ENCODE measurements around the gene EPB41L3.

The EPB41L3 gene

GRCh38 chr18:5395860-5396448 lies 147.8 kb downstream of the EPB41L3 start:
- Histone ChIP-seq H3K4me1 (ENCODE audit: low read depth, poor library complexity, severe bottlenecking) (no peaks in the 10 kb centered on the region), H3K36me3 (ENCODE audit: insufficient read depth) (no peaks in the 10 kb centered on the region), H3K27ac (no peak overlapping the region), H2AFZ (ENCODE audit: low read depth) (no peak overlapping the region), H3K9ac (no peak overlapping the region), H3K27me3 (ENCODE audit: insufficient read depth, low read depth) (no peaks in the 10 kb centered on the region), H4K20me1 (ENCODE audit: insufficient read depth) (no peaks in the 10 kb centered on the region), H3K4me3 (IDR thresholded peaks at IDR 0.05; ENCODE audit: insufficient read depth, low read depth, low read length) (no peak overlapping the region), H3K4me2 (no peak overlapping the region), H3K79me2 (ENCODE audit: insufficient read depth, low read depth) (no peaks in the 10 kb centered on the region)
- no peak for TF ChIP-seq CTCF (conservative IDR thresholded peaks at IDR 0.05; ENCODE audit: low read depth, low read length)

GRCh38 chr18:5393779-5394178 lies 150.0 kb downstream of the EPB41L3 start:
- Histone ChIP-seq H3K4me2 (no peak overlapping the region), H3K9ac (no peak overlapping the region), H3K4me3 (IDR thresholded peaks at IDR 0.05; ENCODE audit: insufficient read depth, low read depth, low read length) (no peak overlapping the region), H3K27me3 (ENCODE audit: insufficient read depth, low read depth) (no peaks in the 10 kb centered on the region), H4K20me1 (ENCODE audit: insufficient read depth) (no peaks in the 10 kb centered on the region), H3K4me1 (ENCODE audit: low read depth, poor library complexity, severe bottlenecking) (no peaks in the 10 kb centered on the region), H2AFZ (ENCODE audit: low read depth) (no peak overlapping the region), H3K79me2 (ENCODE audit: insufficient read depth, low read depth) (no peaks in the 10 kb centered on the region), H3K27ac (no peak overlapping the region), H3K36me3 (ENCODE audit: insufficient read depth) (no peaks in the 10 kb centered on the region)
- no peak for TF ChIP-seq CTCF (conservative IDR thresholded peaks at IDR 0.05; ENCODE audit: low read depth, low read length)

- Histone ChIP-seq H4K20me1 (ENCODE audit: insufficient read depth) (no peaks in the 10 kb centered on the region), H2AFZ (ENCODE audit: low read depth) (no peak overlapping the region), H3K4me2 (no peak overlapping the region), H3K79me2 (ENCODE audit: insufficient read depth, low read depth) (no peaks in the 10 kb centered on the region), H3K27me3 (ENCODE audit: insufficient read depth, low read depth) (no peaks in the 10 kb centered on the region), H3K9ac (no peak overlapping the region), H3K27ac (no peak overlapping the region), H3K4me3 (IDR thresholded peaks at IDR 0.05; ENCODE audit: insufficient read depth, low read depth, low read length) (no peak overlapping the region), H3K36me3 (ENCODE audit: insufficient read depth) (no peaks in the 10 kb centered on the region), H3K4me1 (ENCODE audit: low read depth, poor library complexity, severe bottlenecking) (no peaks in the 10 kb centered on the region)
- TF ChIP-seq CTCF (conservative IDR thresholded peaks at IDR 0.05; ENCODE audit: low read depth, low read length): no peak
Observed at GRCh38 chr18:5391409-5391808, 152.4 kb downstream of the EPB41L3 start.

GRCh38 chr18:5389356-5389755 lies 154.4 kb downstream of the EPB41L3 start:
- no peak overlapping the region for H3K4me3 ChIP-seq (IDR thresholded peaks at IDR 0.05; ENCODE audit: insufficient read depth, low read depth, low read length)
- TF ChIP-seq CTCF (conservative IDR thresholded peaks at IDR 0.05; ENCODE audit: low read depth, low read length): no peak
- no peak overlapping the region for H3K9ac ChIP-seq
- H2AFZ ChIP-seq (ENCODE audit: low read depth): no peak overlapping the region
- no peaks in the 10 kb centered on the region for H3K79me2 ChIP-seq (ENCODE audit: insufficient read depth, low read depth)
- H3K27me3 ChIP-seq (ENCODE audit: insufficient read depth, low read depth): no peaks in the 10 kb centered on the region
- H3K4me2 ChIP-seq: no peak overlapping the region
- no peak overlapping the region for H3K27ac ChIP-seq
- H3K36me3 ChIP-seq (ENCODE audit: insufficient read depth): no peaks in the 10 kb centered on the region
- no peaks in the 10 kb centered on the region for H4K20me1 ChIP-seq (ENCODE audit: insufficient read depth)
- H3K4me1 ChIP-seq (ENCODE audit: low read depth, poor library complexity, severe bottlenecking): no peaks in the 10 kb centered on the region
